Bronchial epithelial cell (primary cell): ENCODE measurements around the gene NCAM1. TPM values are rescaled to one million over a fixed set of nuclear protein-coding genes. Genes with fewer than 3 reads are reported as not detected.

Source experiments
- DNase-seq: peaks from one replicate; pipeline ENCODE4 v3.0.0-alpha.2; 2010; ENCODE audit warnings: low read depth
- FAIRE-seq: peaks from 2 replicates; lab custom pipeline; 2011; peaks lifted over from hg19 to GRCh38; lab: Jason Lieb, UNC
- H3K27me3 ChIP-seq: 2 replicates; pipeline ENCODE4 v1.5.1; 2011; ENCODE audit warnings: low read length; ENCODE audit not compliant: control insufficient read depth, insufficient read depth
- H3K36me3 ChIP-seq: 2 replicates; pipeline ENCODE4 v1.5.1; 2011; ENCODE audit warnings: low read length; ENCODE audit not compliant: control insufficient read depth, insufficient read depth
- H3K4me3 ChIP-seq: 2 replicates; pipeline ENCODE4 v1.5.1; 2011; ENCODE audit warnings: mild to moderate bottlenecking, low read depth, low read length, control low read depth
- total RNA-seq: library from RNA; depleted of rRNA; stranded (reverse); fragments of >200 nt; gene quantifications from 2 replicates; pipeline ENCODE4 v1.2.1, GENCODE V29; 2014
- TF ChIP-seq, protein P1 (sequence below): IDR thresholded peaks from 2 replicates; pipeline ENCODE4 v1.5.1; 2011; ENCODE audit warnings: mild to moderate bottlenecking, moderate library complexity, low read length, control low read depth, inconsistent platforms; ENCODE audit not compliant: insufficient read depth, severe bottlenecking

Gene NCAM1
- total RNA-seq, 1 donor from 2014 or later, result under 0.01 TPM

DNA sequence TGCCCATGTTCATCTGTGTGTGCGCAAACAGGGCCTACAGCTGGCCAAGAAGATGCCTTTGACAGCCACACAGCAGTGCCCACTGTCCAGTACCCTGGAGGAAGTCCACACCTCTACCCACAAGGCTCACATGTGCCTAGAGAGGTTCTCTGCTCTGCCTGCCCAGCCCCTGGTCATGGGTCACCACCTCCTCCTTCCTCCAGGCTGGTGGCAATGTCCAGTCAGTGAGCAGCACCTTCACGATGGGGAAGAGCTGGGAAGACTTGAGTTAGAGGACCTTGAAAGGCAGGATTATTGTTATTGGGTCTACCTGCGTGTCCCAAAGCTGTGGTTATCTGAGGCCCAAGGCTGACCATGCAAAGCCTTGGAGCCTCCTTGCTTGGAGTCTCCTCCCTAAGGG, 324.8 kb downstream of the NCAM1 start:
- DNase-seq (no peak), FAIRE-seq (no peak)
- Histone ChIP-seq H3K4me3 (no peak overlapping the region), H3K36me3 (no peaks in the 10 kb centered on the region), H3K27me3 (peaks cover 3% of the 10 kb centered on the region)
- TF ChIP-seq, protein P1, sequence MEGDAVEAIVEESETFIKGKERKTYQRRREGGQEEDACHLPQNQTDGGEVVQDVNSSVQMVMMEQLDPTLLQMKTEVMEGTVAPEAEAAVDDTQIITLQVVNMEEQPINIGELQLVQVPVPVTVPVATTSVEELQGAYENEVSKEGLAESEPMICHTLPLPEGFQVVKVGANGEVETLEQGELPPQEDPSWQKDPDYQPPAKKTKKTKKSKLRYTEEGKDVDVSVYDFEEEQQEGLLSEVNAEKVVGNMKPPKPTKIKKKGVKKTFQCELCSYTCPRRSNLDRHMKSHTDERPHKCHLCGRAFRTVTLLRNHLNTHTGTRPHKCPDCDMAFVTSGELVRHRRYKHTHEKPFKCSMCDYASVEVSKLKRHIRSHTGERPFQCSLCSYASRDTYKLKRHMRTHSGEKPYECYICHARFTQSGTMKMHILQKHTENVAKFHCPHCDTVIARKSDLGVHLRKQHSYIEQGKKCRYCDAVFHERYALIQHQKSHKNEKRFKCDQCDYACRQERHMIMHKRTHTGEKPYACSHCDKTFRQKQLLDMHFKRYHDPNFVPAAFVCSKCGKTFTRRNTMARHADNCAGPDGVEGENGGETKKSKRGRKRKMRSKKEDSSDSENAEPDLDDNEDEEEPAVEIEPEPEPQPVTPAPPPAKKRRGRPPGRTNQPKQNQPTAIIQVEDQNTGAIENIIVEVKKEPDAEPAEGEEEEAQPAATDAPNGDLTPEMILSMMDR, result no peak

DNA sequence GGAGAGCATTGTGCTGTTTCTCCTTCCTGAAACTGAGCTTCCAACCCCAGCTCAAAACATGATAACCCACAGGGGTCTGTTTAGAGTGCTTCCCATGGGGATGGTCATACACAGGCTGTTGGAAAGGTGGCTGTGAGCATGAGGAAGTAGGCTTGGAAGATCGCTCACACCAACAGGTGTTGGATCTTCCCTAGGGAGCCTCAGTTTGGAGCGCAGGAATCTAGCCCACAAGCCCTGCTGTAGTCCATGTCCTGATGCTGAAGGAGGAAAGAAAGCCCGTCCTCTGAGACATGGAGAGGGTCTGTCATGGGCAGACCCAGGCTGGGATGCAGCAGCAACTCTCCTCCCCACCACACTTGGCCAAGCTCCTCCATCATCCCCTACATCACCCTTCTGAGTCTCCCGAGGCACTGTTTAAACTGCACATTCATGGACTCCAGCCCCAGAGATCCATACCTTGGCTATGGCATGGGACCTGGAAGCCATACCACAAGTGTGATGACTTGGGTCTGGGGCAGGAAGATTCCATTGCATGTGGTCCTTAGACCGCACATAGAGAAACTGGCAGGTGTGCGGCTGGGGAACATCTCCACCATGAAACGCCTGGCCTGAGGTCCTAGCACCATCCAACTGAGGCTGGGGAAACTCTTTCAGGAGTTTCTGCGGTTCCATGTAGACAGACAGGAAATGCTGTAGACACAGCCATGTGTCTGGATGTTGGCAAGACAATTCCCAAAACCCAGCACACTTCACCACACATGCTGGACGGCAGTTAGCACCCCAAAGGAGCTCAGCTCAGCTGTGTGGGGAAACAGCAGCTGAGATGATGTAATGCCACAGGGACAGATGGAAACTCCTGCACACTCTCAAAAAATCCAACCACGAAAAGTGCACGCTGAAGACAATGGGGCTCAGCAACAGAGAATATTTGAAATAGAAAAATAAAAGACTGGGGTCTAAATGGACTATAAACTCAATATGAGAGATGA, 325.6 kb downstream of the NCAM1 start:
- Histone ChIP-seq H3K27me3 (peaks cover 3% of the 10 kb centered on the region), H3K36me3 (no peaks in the 10 kb centered on the region), H3K4me3 (no peak overlapping the region)
- DNase-seq (no peak), FAIRE-seq (peak; percentile 32)
- TF ChIP-seq, protein P1, result no peak

DNA sequence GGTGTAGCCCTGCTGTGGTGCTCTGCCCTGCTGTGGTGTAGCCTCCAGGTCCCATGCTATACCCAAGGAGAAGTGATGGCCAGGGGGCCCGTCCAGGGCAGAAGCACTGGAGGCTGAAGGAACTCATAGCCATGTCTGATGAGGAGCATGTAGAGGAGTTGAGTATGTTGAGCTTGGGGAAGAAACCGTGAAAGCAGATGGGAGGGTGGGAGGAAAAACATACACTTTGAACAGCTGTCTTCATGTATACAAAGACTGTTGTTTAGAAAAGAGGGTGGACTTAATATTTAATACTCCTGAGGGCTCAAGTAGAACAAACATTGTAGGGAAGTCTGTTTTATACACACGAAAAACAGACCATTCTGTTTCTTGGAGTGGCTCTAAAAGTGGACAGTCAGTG, 326.6 kb downstream of the NCAM1 start:
- TF ChIP-seq, protein P1, result no peak
- Histone ChIP-seq H3K27me3 (peaks cover 3% of the 10 kb centered on the region), H3K4me3 (no peak overlapping the region), H3K36me3 (no peaks in the 10 kb centered on the region)
- DNase-seq (no peak), FAIRE-seq (no peak)

DNA sequence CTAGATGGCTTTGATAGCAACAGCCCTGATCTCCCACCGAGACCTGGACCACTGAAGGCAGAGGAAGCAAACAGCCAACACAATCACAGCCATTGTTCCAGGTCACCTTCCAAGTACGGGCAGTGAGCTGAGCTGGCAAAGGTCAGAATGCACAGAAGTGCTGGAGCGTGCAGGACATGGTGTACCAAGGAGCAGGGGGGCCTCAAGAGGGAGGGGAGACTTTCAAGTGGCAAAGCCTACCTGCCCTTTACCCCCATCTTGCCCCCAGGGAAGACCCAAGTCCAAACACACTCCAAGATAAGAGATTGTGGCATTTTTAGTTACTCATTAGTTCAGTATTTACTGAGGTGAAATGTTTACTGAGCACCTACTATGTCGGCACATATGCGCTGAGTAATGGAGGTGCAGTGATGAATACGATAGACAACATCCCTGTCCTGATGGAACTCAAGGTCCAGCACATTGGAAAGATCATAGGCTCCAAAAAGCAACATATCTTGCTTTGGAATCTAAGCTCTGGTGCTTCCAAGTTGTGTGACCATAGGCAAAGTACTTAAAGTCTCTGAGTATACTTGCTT, 327.2 kb downstream of the NCAM1 start:
- FAIRE-seq (no peak), DNase-seq (no peak)
- Histone ChIP-seq H3K4me3 (no peak overlapping the region), H3K27me3 (peaks cover 3% of the 10 kb centered on the region), H3K36me3 (no peaks in the 10 kb centered on the region)
- TF ChIP-seq, protein P1, result no peak

DNA sequence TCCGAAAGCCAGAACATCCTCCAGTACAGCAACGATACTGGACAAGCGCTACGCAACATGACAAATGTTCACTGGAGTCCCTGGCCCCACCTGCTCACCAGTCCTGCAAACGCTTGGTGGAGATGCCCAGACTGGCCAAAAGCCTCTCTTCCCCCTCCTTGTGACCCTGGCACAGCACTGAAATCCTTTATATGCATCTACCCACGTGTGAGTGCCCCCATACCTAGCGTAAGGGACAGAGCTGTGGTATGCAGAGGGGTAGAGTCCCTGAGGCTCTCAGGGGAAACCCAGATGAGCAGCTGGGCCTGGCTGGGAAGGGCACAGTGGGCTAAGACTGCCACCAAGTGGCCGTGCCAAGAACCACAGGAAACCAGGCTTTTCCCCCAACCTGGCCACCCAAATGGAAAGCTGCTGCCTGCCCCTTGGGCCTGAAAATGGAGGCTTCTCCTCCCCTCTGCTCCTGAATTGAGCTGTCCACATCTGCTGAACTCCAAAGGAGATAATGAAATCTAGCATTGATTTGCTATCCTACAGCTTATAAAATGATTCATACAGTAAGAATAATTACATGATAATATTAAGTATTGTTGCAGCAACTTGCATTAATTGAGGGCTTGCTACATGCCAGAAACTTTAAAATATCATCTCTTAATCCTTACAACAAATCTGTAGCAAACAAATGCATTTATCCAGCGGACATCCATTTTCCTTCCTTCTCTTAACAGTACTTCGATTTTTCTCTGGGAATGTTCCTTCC, 328.4 kb downstream of the NCAM1 start:
- Histone ChIP-seq H3K4me3 (no peak overlapping the region), H3K36me3 (no peaks in the 10 kb centered on the region), H3K27me3 (peaks cover 3% of the 10 kb centered on the region)
- peak; percentile 38 for DNase-seq
- FAIRE-seq, result no peak
- TF ChIP-seq, protein P1, result peak; percentile 99
